ENCODE measurements around the gene STK10.

STK10 gene

GRCh38 chr5:172098046-172098445, 90.0 kb downstream of the STK10 start:
- no peak overlapping the region for H3K4me3 ChIP-seq (ENCODE audit: low read depth, low read length)
- TF ChIP-seq CTCF (IDR thresholded peaks at IDR 0.05; ENCODE audit: insufficient read depth, low read depth, low read length, missing control alignments), result no peak
- DNase-seq (ENCODE audit: low read depth), result no peak

- H3K4me3 ChIP-seq (ENCODE audit: low read depth, low read length), result no peak overlapping the region
- no peak for DNase-seq (ENCODE audit: low read depth)
- no peak for TF ChIP-seq CTCF (IDR thresholded peaks at IDR 0.05; ENCODE audit: insufficient read depth, low read depth, low read length, missing control alignments)
These were observed 90.7 kb downstream of the STK10 start for GRCh38 chr5:172097356-172097755.

- H3K4me3 ChIP-seq (ENCODE audit: low read depth, low read length), result no peak overlapping the region
- DNase-seq (ENCODE audit: low read depth), result no peak
- no peak for TF ChIP-seq CTCF (IDR thresholded peaks at IDR 0.05; ENCODE audit: insufficient read depth, low read depth, low read length, missing control alignments)
These were observed 91.7 kb downstream of the STK10 start for GRCh38 chr5:172096207-172096940.

- DNase-seq (ENCODE audit: low read depth), result no peak
- no peak for TF ChIP-seq CTCF (IDR thresholded peaks at IDR 0.05; ENCODE audit: insufficient read depth, low read depth, low read length, missing control alignments)
- no peak overlapping the region for H3K4me3 ChIP-seq (ENCODE audit: low read depth, low read length)
These were observed 92.4 kb downstream of the STK10 start for GRCh38 chr5:172095368-172096206.

GRCh38 chr5:172093965-172094364, 94.1 kb downstream of the STK10 start:
- no peak for TF ChIP-seq CTCF (IDR thresholded peaks at IDR 0.05; ENCODE audit: insufficient read depth, low read depth, low read length, missing control alignments)
- no peak overlapping the region for H3K4me3 ChIP-seq (ENCODE audit: low read depth, low read length)
- no peak for DNase-seq (ENCODE audit: low read depth)

- DNase-seq (ENCODE audit: low read depth), result no peak
- no peak overlapping the region for H3K4me3 ChIP-seq (ENCODE audit: low read depth, low read length)
- no peak for TF ChIP-seq CTCF (IDR thresholded peaks at IDR 0.05; ENCODE audit: insufficient read depth, low read depth, low read length, missing control alignments)
These were observed 94.5 kb downstream of the STK10 start for GRCh38 chr5:172093559-172093958.

Data from GM12865 (cell line).